ENCODE results near the gene PCK1. TPM values are rescaled to one million over a fixed set of nuclear protein-coding genes. Genes with fewer than 3 reads are reported as not detected.

PCK1 gene
- total and polyA plus RNA-seq, 2 of the 8 experiments (the other 6 are each of a cell fraction or from before 2014, with no cell fraction given): not detected

GRCh38 chr20:57567471-57568079 is 6.7 kb downstream of the PCK1 start:
- H3K27ac ChIP-seq (ENCODE audit: low read depth, low read length): no peak overlapping the region
- no peak overlapping the region for H2BK12ac ChIP-seq (ENCODE audit: low read depth, low read length)
- no peak overlapping the region for H4K8ac ChIP-seq (ENCODE audit: extremely low read depth, insufficient read depth, low read length)
- H3K79me2 ChIP-seq (ENCODE audit: control insufficient read depth in 1 of 2, insufficient read depth in 2 of 2, low read length in 2 of 2): no peaks in the 10 kb centered on the region
- no peak for TF ChIP-seq E2F6 (IDR thresholded peaks at IDR 0.05)
- TF ChIP-seq CEBPB (IDR thresholded peaks at IDR 0.05; ENCODE audit: low read depth, low read length): no peak
- no peak for TF ChIP-seq BCL11A (IDR thresholded peaks at IDR 0.05; ENCODE audit: low read depth in 2 of 2, low read length in 2 of 2)
- no peak for TF ChIP-seq PHF8 (conservative IDR thresholded peaks at IDR 0.05; ENCODE audit: low read depth, low read length)
- no peak for TF ChIP-seq CREB1 (IDR thresholded peaks at IDR 0.05)
- no peak for TF ChIP-seq CHD2 (IDR thresholded peaks at IDR 0.05; ENCODE audit: low read length)
- no peak for TF ChIP-seq RNF2 (IDR thresholded peaks at IDR 0.05; ENCODE audit: borderline replicate concordance, low read depth, low read length, missing control alignments, poor library complexity, severe bottlenecking)
- TF ChIP-seq HDAC6 (IDR thresholded peaks at IDR 0.05; ENCODE audit: low read depth, low read length): no peak
- no peak for TF ChIP-seq EGR1 (IDR thresholded peaks at IDR 0.05; ENCODE audit: borderline replicate concordance, low read depth, low read length)
- TF ChIP-seq FOSL1 (IDR thresholded peaks at IDR 0.05; ENCODE audit: insufficient read depth, low read depth, low read length): no peak
- no peak for TF ChIP-seq POLR2AphosphoS5 (IDR thresholded peaks at IDR 0.05; ENCODE audit: low read depth, low read length)
- no peak for TF ChIP-seq KDM5A (IDR thresholded peaks at IDR 0.05; ENCODE audit: low read length)
- no peaks in the 10 kb centered on the region for H3K79me1 ChIP-seq (ENCODE audit: low read depth, low read length)
- no peak overlapping the region for H3K18ac ChIP-seq (ENCODE audit: extremely low read depth, low read length)
- H3K14ac ChIP-seq (ENCODE audit: insufficient read length): no peak overlapping the region
- no peaks in the 10 kb centered on the region for H4K20me1 ChIP-seq (replicated peaks in 1 of 2; ENCODE audit: control insufficient read depth in 1 of 2, insufficient read depth in 2 of 2, low read length in 2 of 2)
- ChIA-PET CTCF (ENCODE audit: partially characterized antibody) (interaction anchor here (0.7 to 4.0 kb wide), 8 partner anchors 8 to 612 kb away, joined by 3 to 22 read pairs (median 4); no protein-coding TSS in a partner anchor), POLR2A (ENCODE audit: partially characterized antibody) (no interaction called here)
- no peak overlapping the region for H3K4me2 ChIP-seq (ENCODE audit: insufficient read depth in 1 of 2, low read depth in 2 of 2, low read length in 2 of 2)
- no peak overlapping the region for H3K9ac ChIP-seq (replicated peaks in 1 of 4; ENCODE audit: extremely low read depth in 1 of 4, low read depth in 3 of 4, low read length in 3 of 4)
- no peaks in the 10 kb centered on the region for H3K36me3 ChIP-seq (ENCODE audit: control insufficient read depth in 2 of 4, insufficient read depth in 4 of 4, low read length in 3 of 4)
- H4K5ac ChIP-seq (ENCODE audit: insufficient read length, low read depth, low read length): no peak overlapping the region
- H4K91ac ChIP-seq (replicated peaks; ENCODE audit: insufficient read length, low read length): no peak overlapping the region
- no peaks in the 10 kb centered on the region for H3K9me3 ChIP-seq (ENCODE audit: insufficient read depth in 2 of 2, low read depth in 1 of 2, low read length in 1 of 2)
- no peak overlapping the region for H2BK20ac ChIP-seq (ENCODE audit: low read length)
- H3K56ac ChIP-seq (replicated peaks; ENCODE audit: insufficient read length, low read depth, low read length): no peak overlapping the region
- H3K4ac ChIP-seq (replicated peaks; ENCODE audit: insufficient read length, low read depth, low read length): no peak overlapping the region
- no peaks in the 10 kb centered on the region for H3K4me1 ChIP-seq (replicated peaks in 1 of 4; ENCODE audit: control insufficient read depth in 3 of 4, insufficient read depth in 4 of 4, low read length in 3 of 4)
- H3K27me3 ChIP-seq (replicated peaks in 1 of 4; ENCODE audit: control insufficient read depth in 3 of 4, extremely low read depth in 1 of 4, insufficient read depth in 3 of 4, low read length in 3 of 4): peaks cover 0 to 4% (median 0%) of the 10 kb centered on the region in 4 experiments; a peak in 3 of 7 replicates
- no peak overlapping the region for H3K4me3 ChIP-seq (ENCODE audit: extremely low read depth in 1 of 4, insufficient read depth in 2 of 4, low read depth in 3 of 4, low read length in 4 of 4)
- H2BK15ac ChIP-seq (ENCODE audit: low read length): no peak overlapping the region
- H2BK5ac ChIP-seq (ENCODE audit: low read depth, low read length): no peak overlapping the region
- H2AFZ ChIP-seq (ENCODE audit: low read length): no peak overlapping the region
- no peak overlapping the region for H3K23ac ChIP-seq (ENCODE audit: insufficient read length)
- FAIRE-seq: no peak
- no peak for DNase-seq (ENCODE audit: low read depth in 1 of 2, low spot score in 2 of 2)
- no peak overlapping the region for H2AK5ac ChIP-seq (ENCODE audit: low read depth, low read length)
- H2BK120ac ChIP-seq (replicated peaks; ENCODE audit: low read depth, low read length): no peak overlapping the region
- no peaks in the 10 kb centered on the region for H3K23me2 ChIP-seq (ENCODE audit: low read depth, low read length)
- 90% methylated on average over 9 of the region's 9 CpGs; no CpG with 5 or more reads in 1 of the 2 experiments for WGBS, 2 experiments (ENCODE audit: extremely low coverage in 1 of 2, insufficient coverage in 1 of 2, insufficient read length in 1 of 2, insufficient replicate concordance in 2 of 2, low coverage in 1 of 2, low lambda C conversion rate in 2 of 2, missing lambda C conversion rate in 1 of 2)

Data from H1 (cell line).